Measurements from ENCODE around the gene UGGT1. TPM values are rescaled to one million over a fixed set of nuclear protein-coding genes. Genes with fewer than 3 reads are reported as not detected.

The UGGT1 gene
- total RNA-seq, 1 donor from 2014 or later = 68.0 TPM

DNA sequence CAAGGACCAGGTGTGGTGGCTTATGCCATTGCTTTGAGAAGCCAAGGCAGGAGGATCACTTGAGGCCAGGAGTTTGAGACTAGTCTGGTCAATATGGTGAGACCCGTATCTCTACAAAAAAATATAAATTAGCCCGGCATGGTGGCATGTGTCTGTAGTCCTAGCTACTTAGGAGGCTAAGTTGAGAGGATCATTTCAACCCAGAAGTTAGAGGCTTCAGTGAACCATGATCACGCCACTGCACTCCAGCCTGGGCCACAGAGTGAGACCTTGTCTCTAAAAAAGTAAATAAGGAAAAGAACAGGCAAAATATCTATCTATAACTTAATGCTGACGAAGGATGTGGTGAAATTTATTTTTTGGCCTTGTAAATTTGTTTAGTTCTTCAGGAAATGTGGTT, 78.1 kb downstream of the UGGT1 start:
- Mint-ChIP-seq H3K4me1 (ENCODE audit: low read depth, unreplicated experiment) (peaks cover 3% of the 10 kb centered on the region), H3K9me3 (ENCODE audit: unreplicated experiment) (no peaks in the 10 kb centered on the region), H3K4me3 (ENCODE audit: unreplicated experiment) (no peak overlapping the region), H3K27ac (ENCODE audit: unreplicated experiment) (no peak overlapping the region), H3K36me3 (ENCODE audit: low read depth, unreplicated experiment) (no peaks in the 10 kb centered on the region), H3K27me3 (ENCODE audit: low read depth, unreplicated experiment) (no peaks in the 10 kb centered on the region)
- TF ChIP-seq EZH2 (IDR thresholded peaks at IDR 0.05; ENCODE audit: insufficient read depth, low read length) = no peak
- TF ChIP-seq, protein P1, sequence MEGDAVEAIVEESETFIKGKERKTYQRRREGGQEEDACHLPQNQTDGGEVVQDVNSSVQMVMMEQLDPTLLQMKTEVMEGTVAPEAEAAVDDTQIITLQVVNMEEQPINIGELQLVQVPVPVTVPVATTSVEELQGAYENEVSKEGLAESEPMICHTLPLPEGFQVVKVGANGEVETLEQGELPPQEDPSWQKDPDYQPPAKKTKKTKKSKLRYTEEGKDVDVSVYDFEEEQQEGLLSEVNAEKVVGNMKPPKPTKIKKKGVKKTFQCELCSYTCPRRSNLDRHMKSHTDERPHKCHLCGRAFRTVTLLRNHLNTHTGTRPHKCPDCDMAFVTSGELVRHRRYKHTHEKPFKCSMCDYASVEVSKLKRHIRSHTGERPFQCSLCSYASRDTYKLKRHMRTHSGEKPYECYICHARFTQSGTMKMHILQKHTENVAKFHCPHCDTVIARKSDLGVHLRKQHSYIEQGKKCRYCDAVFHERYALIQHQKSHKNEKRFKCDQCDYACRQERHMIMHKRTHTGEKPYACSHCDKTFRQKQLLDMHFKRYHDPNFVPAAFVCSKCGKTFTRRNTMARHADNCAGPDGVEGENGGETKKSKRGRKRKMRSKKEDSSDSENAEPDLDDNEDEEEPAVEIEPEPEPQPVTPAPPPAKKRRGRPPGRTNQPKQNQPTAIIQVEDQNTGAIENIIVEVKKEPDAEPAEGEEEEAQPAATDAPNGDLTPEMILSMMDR (IDR thresholded peaks at IDR 0.05; ENCODE audit: insufficient read depth, low read depth, low read length) = no peak
- no peak overlapping the region for H3K4me3 ChIP-seq (ENCODE audit: insufficient read depth, low read depth, low read length)
- no peaks in the 10 kb centered on the region for H3K4me1 ChIP-seq (ENCODE audit: insufficient read depth, low read length)
- H3K36me3 ChIP-seq (ENCODE audit: insufficient read depth, low read length) = peaks cover 57% of the 10 kb centered on the region
- no peak overlapping the region for H3K9ac ChIP-seq (ENCODE audit: low read length)
- no peak overlapping the region for H2AFZ ChIP-seq (ENCODE audit: low read depth, low read length)
- no peaks in the 10 kb centered on the region for H3K9me3 ChIP-seq (ENCODE audit: insufficient read depth, low read depth, low read length)
- no peak overlapping the region for H3K27ac ChIP-seq (ENCODE audit: low read depth, low read length)
- no peak overlapping the region for H3K4me2 ChIP-seq (ENCODE audit: low read length)
- DNase-seq (ENCODE audit: low read depth) = no peak
- peaks cover 3% of the 10 kb centered on the region for H4K20me1 ChIP-seq (ENCODE audit: insufficient read depth, low read length)
- H3K79me2 ChIP-seq (ENCODE audit: insufficient read depth, low read length) = no peaks in the 10 kb centered on the region
- FAIRE-seq = no peak
- H3K27me3 ChIP-seq (ENCODE audit: insufficient read depth, low read length) = no peaks in the 10 kb centered on the region

DNA sequence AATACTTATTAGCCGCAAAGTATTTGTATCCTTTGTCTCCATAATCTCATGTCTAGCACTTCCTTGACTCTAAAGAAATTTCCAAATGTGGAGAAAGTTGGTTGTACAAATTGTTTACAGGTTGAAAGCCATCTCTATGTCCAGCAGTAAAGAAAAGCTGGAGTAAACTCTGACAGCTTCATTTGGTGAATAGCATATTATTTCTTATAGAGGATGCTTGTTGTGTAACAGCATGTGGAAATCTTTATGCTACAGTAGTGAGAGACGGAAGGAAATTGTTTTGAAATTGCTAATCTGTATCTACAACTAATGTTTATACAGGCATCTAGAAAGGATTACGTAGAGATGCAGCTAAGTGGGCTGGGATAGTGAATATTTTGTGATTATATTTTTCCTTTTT, 78.5 kb downstream of the UGGT1 start:
- TF ChIP-seq, protein P1 (IDR thresholded peaks at IDR 0.05; ENCODE audit: insufficient read depth, low read depth, low read length) = no peak
- no peak for TF ChIP-seq EZH2 (IDR thresholded peaks at IDR 0.05; ENCODE audit: insufficient read depth, low read length)
- peaks cover 53% of the 10 kb centered on the region for H3K36me3 ChIP-seq (ENCODE audit: insufficient read depth, low read length)
- no peak overlapping the region for H3K27ac ChIP-seq (ENCODE audit: low read depth, low read length)
- DNase-seq (ENCODE audit: low read depth) = no peak
- no peaks in the 10 kb centered on the region for H3K27me3 ChIP-seq (ENCODE audit: insufficient read depth, low read length)
- no peak for FAIRE-seq
- Mint-ChIP-seq H3K9me3 (ENCODE audit: unreplicated experiment) (no peaks in the 10 kb centered on the region), H3K4me1 (ENCODE audit: low read depth, unreplicated experiment) (peaks cover 3% of the 10 kb centered on the region), H3K36me3 (ENCODE audit: low read depth, unreplicated experiment) (no peaks in the 10 kb centered on the region), H3K4me3 (ENCODE audit: unreplicated experiment) (no peak overlapping the region), H3K27me3 (ENCODE audit: low read depth, unreplicated experiment) (no peaks in the 10 kb centered on the region), H3K27ac (ENCODE audit: unreplicated experiment) (no peak overlapping the region)
- H3K4me1 ChIP-seq (ENCODE audit: insufficient read depth, low read length) = no peaks in the 10 kb centered on the region
- no peak overlapping the region for H3K4me3 ChIP-seq (ENCODE audit: insufficient read depth, low read depth, low read length)
- no peak overlapping the region for H2AFZ ChIP-seq (ENCODE audit: low read depth, low read length)
- no peaks in the 10 kb centered on the region for H3K9me3 ChIP-seq (ENCODE audit: insufficient read depth, low read depth, low read length)
- H3K4me2 ChIP-seq (ENCODE audit: low read length) = no peak overlapping the region
- no peak overlapping the region for H3K9ac ChIP-seq (ENCODE audit: low read length)
- H4K20me1 ChIP-seq (ENCODE audit: insufficient read depth, low read length) = peaks cover 3% of the 10 kb centered on the region
- H3K79me2 ChIP-seq (ENCODE audit: insufficient read depth, low read length) = no peaks in the 10 kb centered on the region

DNA sequence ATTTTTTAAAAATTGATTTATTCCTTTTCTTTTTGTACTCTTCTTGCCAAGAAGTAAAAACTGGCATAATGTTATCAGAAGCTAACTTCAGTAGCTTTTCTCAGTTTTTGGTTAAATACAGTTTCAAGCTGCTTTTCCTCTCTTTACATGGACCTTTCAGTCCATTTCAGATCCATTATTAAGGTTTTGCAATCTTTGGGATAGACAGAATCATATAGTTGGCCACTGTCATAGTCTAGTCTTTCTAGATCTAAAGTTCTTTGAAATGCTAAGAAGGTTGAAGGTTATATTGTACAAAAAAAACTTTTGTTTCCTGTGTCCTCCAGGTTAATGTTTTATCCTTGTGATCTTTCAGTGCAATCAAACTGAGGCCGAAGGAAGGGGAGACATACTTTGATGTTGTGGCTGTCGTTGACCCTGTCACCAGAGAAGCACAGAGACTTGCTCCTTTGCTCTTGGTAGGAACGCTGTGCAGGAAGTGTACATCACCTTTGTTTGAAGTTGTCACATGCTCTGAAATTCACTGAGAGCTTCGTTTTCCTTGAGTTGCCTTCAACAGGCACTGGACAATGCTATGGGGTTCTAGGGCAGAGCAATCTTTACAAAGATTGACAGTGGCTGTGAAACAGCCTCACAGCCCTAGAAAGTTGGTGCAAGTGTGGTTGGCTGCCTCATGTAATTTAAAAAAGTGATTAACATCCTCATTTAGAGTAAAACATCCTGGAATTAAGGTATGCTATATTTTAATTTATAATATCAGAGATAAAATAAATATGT, 79.1 kb downstream of the UGGT1 start:
- no peak overlapping the region for H3K27ac ChIP-seq (ENCODE audit: low read depth, low read length)
- H3K4me2 ChIP-seq (ENCODE audit: low read length) = no peak overlapping the region
- peaks cover 3% of the 10 kb centered on the region for H4K20me1 ChIP-seq (ENCODE audit: insufficient read depth, low read length)
- DNase-seq (ENCODE audit: low read depth) (no peak), FAIRE-seq (no peak)
- H3K4me3 ChIP-seq (ENCODE audit: insufficient read depth, low read depth, low read length) = no peak overlapping the region
- H3K9me3 ChIP-seq (ENCODE audit: insufficient read depth, low read depth, low read length) = no peaks in the 10 kb centered on the region
- Mint-ChIP-seq H3K4me3 (ENCODE audit: unreplicated experiment) (no peak overlapping the region), H3K9me3 (ENCODE audit: unreplicated experiment) (no peaks in the 10 kb centered on the region), H3K4me1 (ENCODE audit: low read depth, unreplicated experiment) (peaks cover 3% of the 10 kb centered on the region), H3K36me3 (ENCODE audit: low read depth, unreplicated experiment) (no peaks in the 10 kb centered on the region), H3K27me3 (ENCODE audit: low read depth, unreplicated experiment) (no peaks in the 10 kb centered on the region), H3K27ac (ENCODE audit: unreplicated experiment) (no peak overlapping the region)
- TF ChIP-seq, protein P1 (IDR thresholded peaks at IDR 0.05; ENCODE audit: insufficient read depth, low read depth, low read length) = no peak
- no peak for TF ChIP-seq EZH2 (IDR thresholded peaks at IDR 0.05; ENCODE audit: insufficient read depth, low read length)
- H2AFZ ChIP-seq (ENCODE audit: low read depth, low read length) = no peak overlapping the region
- H3K4me1 ChIP-seq (ENCODE audit: insufficient read depth, low read length) = no peaks in the 10 kb centered on the region
- no peaks in the 10 kb centered on the region for H3K79me2 ChIP-seq (ENCODE audit: insufficient read depth, low read length)
- peaks cover 57% of the 10 kb centered on the region for H3K36me3 ChIP-seq (ENCODE audit: insufficient read depth, low read length)
- H3K27me3 ChIP-seq (ENCODE audit: insufficient read depth, low read length) = no peaks in the 10 kb centered on the region
- H3K9ac ChIP-seq (ENCODE audit: low read length) = no peak overlapping the region
